Transverse colon (tissue), 4 donors: Measurements from ENCODE around the gene PDE1C.

Source experiments
- CTCF ChIP-seq, 5 experiments: fragments of 200-600 bp in 3 of 5; fragments of 450-650 bp in 2 of 5; sonication (generic) in 3 of 5; IDR thresholded peaks; 1 replicate in 2 of 5; 2 replicates in 3 of 5; pipeline ENCODE4 v1.5.1; 2016 to 2017; ENCODE audit warnings: antibody characterized with exemption in 5 of 5, inconsistent platforms in 3 of 5, mild to moderate bottlenecking in 2 of 5, moderate library complexity in 1 of 5
- POLR2A ChIP-seq: fragments of 450-650 bp; IDR thresholded peaks from one replicate; pipeline ENCODE4 v1.6.1; 2016; ENCODE audit warnings: antibody characterized with exemption, mild to moderate bottlenecking, moderate library complexity
- POLR2AphosphoS5 ChIP-seq, 3 donors: sonication (generic); formaldehyde crosslinking; IDR thresholded peaks; one replicate each; pipeline ENCODE4 v1.6.1; 2016; ENCODE audit warnings: antibody characterized with exemption in 3 of 3

- TF ChIP-seq CTCF (IDR thresholded peaks at IDR 0.05): no peak
- no peak for TF ChIP-seq POLR2A
- no peak for TF ChIP-seq POLR2AphosphoS5 (IDR thresholded peaks at IDR 0.05)
Measured at GRCh38 chr7:32103361-32103760, 33.2 kb upstream of the PDE1C start.
